GM19035 (cell line): ENCODE data around the gene ZFP62.

Experiments
- ATAC-seq: cut with Tn5 transposase; IDR thresholded peaks from one replicate; pipeline ENCODE4 v1.9.1; 2021; ENCODE audit not compliant: unreplicated experiment

ZFP62 gene

GRCh38 chr5:180811623-180812124 is 49.4 kb downstream of the ZFP62 start:
- ATAC-seq = no peak

GRCh38 chr5:180810959-180811622 is 50.0 kb downstream of the ZFP62 start:
- no peak for ATAC-seq

- peak; percentile 68 for ATAC-seq
These were observed 50.7 kb downstream of the ZFP62 start for GRCh38 chr5:180810210-180810958.

- peak; percentile 57 for ATAC-seq
These were observed 51.5 kb downstream of the ZFP62 start for GRCh38 chr5:180809403-180810209.

GRCh38 chr5:180808461-180809000 is 52.5 kb downstream of the ZFP62 start:
- ATAC-seq = no peak

- ATAC-seq = no peak
These were observed 53.2 kb downstream of the ZFP62 start for GRCh38 chr5:180807654-180808414.

GRCh38 chr5:180807046-180807445 is 54.0 kb downstream of the ZFP62 start:
- no peak for ATAC-seq

- no peak for ATAC-seq
These were observed 54.6 kb downstream of the ZFP62 start for GRCh38 chr5:180806351-180807011.

- peak; percentile 5 for ATAC-seq
These were observed 56.9 kb downstream of the ZFP62 start for GRCh38 chr5:180804129-180804618.

GRCh38 chr5:180803181-180804128 is 57.6 kb downstream of the ZFP62 start:
- peak; percentile 65 for ATAC-seq

- peak; percentile 39 for ATAC-seq
These were observed 58.5 kb downstream of the ZFP62 start, which contains the start of gene MGAT1 for GRCh38 chr5:180802325-180803180. Gene MGAT1, minus strand, starts transcription at chr5:180802806. Its CDS starts 9,835 bp downstream, at chr5:180792971.

GRCh38 chr5:180801596-180802324 is 59.3 kb downstream of the ZFP62 start:
- ATAC-seq = no peak

GRCh38 chr5:180799902-180800801 is 60.9 kb downstream of the ZFP62 start:
- no peak for ATAC-seq

- no peak for ATAC-seq
These were observed 61.9 kb downstream of the ZFP62 start for GRCh38 chr5:180799194-180799593.

GRCh38 chr5:180798193-180798592 is 62.9 kb downstream of the ZFP62 start:
- no peak for ATAC-seq
